Upper lobe of left lung (tissue), 4 donors: ENCODE results near the gene RNFT2.

Experiments
- EP300 ChIP-seq, 4 donors: sonication (generic); formaldehyde crosslinking; IDR thresholded peaks; one replicate each; pipeline ENCODE4 v1.5.1; 2017; ENCODE audit warnings: antibody characterized with exemption in 4 of 4, control low read depth in 2 of 4
- POLR2A ChIP-seq, 4 donors: fragments of 450-650 bp; IDR thresholded peaks; one replicate each; pipeline ENCODE4 v1.5.1; 2016 to 2017; ENCODE audit warnings: antibody characterized with exemption in 4 of 4, mild to moderate bottlenecking in 2 of 4
- TF ChIP-seq, protein P1 (sequence below), 6 experiments: fragments of 450-650 bp in 4 of 6; fragments of 200-600 bp in 2 of 6; sonication (generic) in 2 of 6; IDR thresholded peaks; one replicate each; pipeline ENCODE4 v1.5.1; 2016 to 2019; ENCODE audit warnings: antibody characterized with exemption in 6 of 6

DNA sequence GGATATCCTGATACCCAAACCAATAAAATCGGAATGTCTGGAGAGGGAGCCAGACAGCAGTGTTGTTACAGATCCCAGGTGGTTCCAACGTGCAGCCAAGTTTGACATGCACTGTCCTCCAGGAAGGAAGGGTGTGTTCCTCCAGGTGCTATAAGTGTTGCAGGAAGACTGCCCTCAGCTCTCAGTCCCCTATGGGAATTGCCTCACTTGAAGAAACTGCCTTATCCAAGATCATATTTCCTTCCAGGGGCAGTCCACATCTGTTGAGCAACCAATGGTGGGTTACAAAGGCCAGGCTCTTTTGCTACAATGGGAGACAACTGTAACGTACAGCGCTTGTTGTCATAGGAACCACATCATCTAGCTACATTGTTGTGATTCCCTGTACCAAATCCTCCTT is 159.4 kb downstream of the RNFT2 start:
- TF ChIP-seq, protein P1, sequence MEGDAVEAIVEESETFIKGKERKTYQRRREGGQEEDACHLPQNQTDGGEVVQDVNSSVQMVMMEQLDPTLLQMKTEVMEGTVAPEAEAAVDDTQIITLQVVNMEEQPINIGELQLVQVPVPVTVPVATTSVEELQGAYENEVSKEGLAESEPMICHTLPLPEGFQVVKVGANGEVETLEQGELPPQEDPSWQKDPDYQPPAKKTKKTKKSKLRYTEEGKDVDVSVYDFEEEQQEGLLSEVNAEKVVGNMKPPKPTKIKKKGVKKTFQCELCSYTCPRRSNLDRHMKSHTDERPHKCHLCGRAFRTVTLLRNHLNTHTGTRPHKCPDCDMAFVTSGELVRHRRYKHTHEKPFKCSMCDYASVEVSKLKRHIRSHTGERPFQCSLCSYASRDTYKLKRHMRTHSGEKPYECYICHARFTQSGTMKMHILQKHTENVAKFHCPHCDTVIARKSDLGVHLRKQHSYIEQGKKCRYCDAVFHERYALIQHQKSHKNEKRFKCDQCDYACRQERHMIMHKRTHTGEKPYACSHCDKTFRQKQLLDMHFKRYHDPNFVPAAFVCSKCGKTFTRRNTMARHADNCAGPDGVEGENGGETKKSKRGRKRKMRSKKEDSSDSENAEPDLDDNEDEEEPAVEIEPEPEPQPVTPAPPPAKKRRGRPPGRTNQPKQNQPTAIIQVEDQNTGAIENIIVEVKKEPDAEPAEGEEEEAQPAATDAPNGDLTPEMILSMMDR (IDR thresholded peaks at IDR 0.05): no peak
- TF ChIP-seq POLR2A (IDR thresholded peaks at IDR 0.05) (no peak), EP300 (IDR thresholded peaks at IDR 0.05) (no peak)
